ENCODE data around the gene GDAP2. TPM values are rescaled to one million over a fixed set of nuclear protein-coding genes. Genes with fewer than 3 reads are reported as not detected.
"Not testable (repeated sequence)": the region's sequence is repeated elsewhere in the genome, so short reads cannot be mapped to it uniquely, and the experiment has no call there.

The GDAP2 gene
- total RNA-seq = 18.0 and 21.2 TPM in 2 replicates

DNA sequence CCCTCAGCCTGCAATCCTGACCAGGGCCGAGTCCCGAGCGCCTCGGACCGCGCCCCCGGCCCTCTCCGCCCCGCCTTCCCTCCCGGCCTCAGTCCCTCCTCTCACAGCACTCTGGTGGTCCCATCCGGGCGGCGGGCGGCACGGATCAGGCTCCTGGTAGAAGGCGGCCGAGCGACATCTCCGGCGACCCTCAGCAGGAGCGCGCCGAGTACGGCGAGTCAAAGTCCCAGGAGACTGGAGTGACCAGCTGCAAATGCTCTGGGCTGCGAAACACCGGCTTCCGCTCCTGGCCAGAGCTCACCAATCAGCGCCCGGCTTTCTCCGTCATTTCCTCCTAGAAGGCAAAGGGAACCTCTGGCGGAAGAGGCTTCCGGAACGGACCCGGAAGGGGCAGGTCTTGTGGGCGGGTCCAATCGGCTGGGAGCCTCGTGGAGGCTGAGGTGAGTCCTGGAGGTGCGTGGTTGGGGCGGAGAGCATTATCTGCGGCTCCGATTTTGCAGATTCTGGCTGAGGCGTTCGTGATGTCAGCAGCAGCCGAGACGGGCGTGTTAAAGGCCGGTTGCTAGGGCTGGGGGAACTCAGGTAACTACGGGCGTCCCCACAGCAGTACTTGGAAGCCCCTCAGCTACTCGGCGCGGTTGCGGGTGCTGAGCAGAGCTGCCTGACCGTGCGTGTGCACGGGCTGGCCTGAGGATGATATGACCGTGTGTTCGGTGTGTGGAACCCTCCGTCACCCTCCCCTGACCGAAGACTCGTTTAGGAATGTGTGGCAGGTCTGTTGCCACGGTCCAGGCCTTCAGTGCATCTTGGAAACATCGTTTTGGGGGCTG is at the start of gene GDAP2, which contains the start of gene WDR3:
GDAP2 (minus strand) TSS at position 279 of the 830 bp plus-strand sequence. CDS start 9,264 bp downstream, outside the sequence.
WDR3 (plus strand) TSS at position 397 of the 830 bp plus-strand sequence. CDS start 3,581 bp downstream, outside the sequence.
- peak; percentile 87 for DNase-seq (ENCODE audit: extremely low read depth, low read depth, low spot score)

- no peak for DNase-seq (ENCODE audit: extremely low read depth, low read depth, low spot score)
Measured at GRCh38 chr1:117976381-117976780, 47.0 kb upstream of the GDAP2 start.

DNA sequence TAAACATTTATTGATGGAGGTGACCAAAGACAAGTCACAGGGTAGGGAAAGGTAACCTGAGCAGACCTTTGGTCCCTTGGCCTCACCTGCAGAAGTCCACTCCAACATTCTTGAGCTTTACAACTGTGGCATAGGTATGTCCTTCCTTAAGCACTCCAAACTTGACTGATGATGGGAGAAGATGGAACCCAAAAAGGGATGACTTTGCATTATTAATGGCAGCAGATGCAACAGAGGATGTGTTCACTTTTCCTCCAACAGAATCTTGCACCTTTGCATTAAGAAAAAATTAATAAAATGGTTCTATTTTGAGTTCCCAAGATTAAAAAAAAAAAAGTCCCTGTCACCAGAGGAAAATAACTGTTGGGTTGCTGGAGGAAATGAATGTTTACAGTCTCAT is 42.4 kb upstream of the GDAP2 start:
- no peak for DNase-seq (ENCODE audit: extremely low read depth, low read depth, low spot score)

GRCh38 chr1:117970252-117970651 is 40.8 kb upstream of the GDAP2 start:
- DNase-seq (ENCODE audit: extremely low read depth, low read depth, low spot score) = no peak

- DNase-seq (ENCODE audit: extremely low read depth, low read depth, low spot score) = no peak
Measured at GRCh38 chr1:117967881-117968280, 38.5 kb upstream of the GDAP2 start.

DNA sequence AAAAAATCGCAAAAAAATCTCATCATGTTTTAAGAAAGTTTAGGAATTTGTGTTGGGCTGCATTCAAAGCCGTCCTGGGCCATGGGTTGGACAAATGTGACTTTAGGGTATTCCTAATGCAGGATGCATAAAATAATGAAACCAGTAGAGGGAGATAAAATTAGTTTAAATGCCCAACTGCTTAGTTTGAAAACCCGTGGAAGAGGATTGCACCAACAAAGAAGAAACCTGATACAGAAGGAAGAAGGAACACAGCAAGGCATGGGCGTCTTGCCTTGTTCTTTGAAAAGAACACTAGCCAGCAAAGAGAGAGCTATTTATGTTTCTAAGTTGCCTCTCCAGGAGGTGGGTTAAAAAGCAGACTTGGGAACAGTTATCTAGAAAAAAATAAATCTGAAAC is 38.1 kb upstream of the GDAP2 start:
- DNase-seq (ENCODE audit: extremely low read depth, low read depth, low spot score) = no peak

DNA sequence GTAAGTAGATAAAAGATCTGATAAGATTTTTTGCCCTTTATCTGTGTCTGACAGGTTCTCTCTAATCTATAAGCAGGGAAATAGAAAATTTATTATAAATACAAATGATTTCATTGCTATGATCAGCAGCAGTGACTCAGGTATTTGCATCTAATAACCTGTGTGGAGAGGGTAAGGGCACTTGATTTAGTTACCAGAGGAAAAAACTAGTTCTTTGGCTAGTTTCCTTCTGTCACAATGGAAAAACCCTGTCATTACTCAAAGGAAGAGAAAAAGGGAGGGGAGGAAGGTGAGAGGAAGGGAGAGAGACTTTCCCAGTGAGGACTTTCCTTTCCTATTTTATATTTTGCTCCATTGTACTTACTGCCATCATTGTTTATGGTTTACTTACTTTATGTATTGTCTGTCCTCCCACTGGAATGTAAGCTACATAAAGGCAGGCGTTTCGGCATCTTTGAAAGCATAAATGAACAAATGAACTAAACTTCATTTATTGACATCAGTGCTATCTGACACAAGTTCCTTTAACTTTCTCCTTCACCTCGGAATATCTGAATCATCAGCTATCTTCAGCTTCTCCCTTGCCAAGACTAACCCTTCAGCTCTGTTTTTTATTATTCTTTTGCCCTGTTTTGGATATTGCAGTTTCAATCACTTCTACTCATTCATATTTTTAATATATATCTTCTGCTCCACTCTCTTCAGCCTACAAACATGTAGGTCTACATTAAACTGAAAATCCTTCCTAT is 35.0 kb upstream of the GDAP2 start:
- no peak for DNase-seq (ENCODE audit: extremely low read depth, low read depth, low spot score)

DNA sequence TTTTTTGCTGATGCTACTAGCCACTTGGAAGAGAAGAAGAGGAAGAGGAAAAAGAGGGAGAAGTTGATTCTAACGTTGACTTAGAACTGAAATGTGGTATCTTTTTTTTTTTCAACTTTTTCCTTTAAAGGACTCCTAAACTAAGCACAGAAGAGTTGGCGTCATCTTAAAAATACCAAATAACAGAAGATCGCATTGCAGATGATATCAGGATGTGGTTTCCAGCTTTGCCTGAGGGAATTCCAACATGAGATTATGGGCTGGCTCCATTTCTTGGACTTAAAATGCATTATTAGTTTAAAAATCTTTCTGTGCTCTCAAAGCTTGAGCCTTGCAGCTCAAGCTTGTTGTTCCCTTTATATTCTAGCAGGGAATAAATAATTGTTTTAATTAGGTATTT is 29.9 kb upstream of the GDAP2 start:
- DNase-seq (ENCODE audit: extremely low read depth, low read depth, low spot score) = no peak

DNA sequence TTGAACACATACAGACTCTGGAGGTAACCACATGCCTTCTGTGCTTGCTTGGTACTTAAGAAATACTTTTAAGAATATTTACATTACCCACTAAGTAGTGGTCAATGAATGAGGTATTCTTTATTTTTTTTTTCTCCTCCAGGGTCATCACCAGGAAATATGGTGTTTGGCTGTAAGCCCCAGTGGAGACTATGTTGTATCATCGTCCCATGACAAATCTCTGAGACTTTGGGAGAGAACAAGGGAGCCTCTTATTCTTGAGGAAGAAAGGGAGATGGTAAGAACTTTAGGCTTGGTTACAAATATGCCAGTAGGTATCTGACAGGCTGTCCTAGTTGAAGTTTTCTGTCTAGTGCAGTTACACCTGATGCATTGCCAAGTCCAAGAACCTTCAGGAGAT is 23.0 kb upstream of the GDAP2 start:
- no peak for DNase-seq (ENCODE audit: extremely low read depth, low read depth, low spot score)

GRCh38 chr1:117942293-117942692 is 12.9 kb upstream of the GDAP2 start:
- no peak for DNase-seq (ENCODE audit: extremely low read depth, low read depth, low spot score)

- no peak for DNase-seq (ENCODE audit: extremely low read depth, low read depth, low spot score)
Measured at GRCh38 chr1:117933769-117934168, 4.3 kb upstream of the GDAP2 start.

- DNase-seq (ENCODE audit: extremely low read depth, low read depth, low spot score) = no peak
Measured at GRCh38 chr1:117932576-117932975, 3.2 kb upstream of the GDAP2 start.

DNA sequence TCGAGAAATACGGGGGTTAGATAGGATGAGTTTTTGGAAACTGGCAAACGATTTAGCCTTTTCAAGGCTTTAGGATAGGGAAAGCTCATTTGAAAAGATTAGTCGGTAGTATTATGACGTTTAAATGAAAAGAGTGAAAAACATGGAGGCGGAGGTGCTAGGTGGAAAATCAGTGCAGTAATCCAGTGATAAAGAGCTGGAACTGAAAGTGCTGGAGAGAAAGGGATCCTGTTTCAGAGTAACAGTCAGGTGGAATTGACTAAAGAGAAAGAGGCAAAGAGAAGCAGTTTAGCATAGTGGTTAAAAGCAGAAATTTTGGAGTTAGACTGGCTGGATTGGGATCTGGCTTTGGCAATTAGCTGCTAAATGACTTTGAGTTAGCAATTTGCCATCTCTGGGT is 1.1 kb upstream of the GDAP2 start:
- DNase-seq (ENCODE audit: extremely low read depth, low read depth, low spot score) = no peak

GRCh38 chr1:117930173-117930447 is 689 bp upstream of the GDAP2 start:
- DNase-seq (ENCODE audit: extremely low read depth, low read depth, low spot score) = no peak

DNA sequence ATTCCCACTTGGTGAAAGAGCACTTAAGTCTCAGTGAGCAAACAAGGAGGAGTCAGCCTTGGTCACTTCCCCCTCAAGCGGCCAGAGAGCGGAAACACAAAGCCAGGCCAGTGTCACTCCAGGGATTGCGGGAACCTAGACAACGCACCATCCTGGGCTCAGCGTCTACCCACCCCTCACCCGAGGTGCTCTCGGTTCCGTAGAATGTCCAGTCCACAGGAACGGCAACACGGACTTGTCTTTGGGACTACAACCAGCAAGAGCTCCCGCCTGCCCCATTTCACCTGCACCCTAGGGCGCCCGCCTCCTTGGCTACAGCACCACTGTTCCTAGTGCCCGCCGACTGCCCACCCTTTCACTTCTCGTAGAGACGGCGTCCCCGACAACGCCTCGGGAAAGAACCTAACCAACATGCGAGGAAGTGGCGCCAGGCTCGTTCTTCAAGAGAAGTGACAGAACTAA is 509 bp downstream of the GDAP2 start:
- peak; percentile 23 for DNase-seq (ENCODE audit: extremely low read depth, low read depth, low spot score)

DNA sequence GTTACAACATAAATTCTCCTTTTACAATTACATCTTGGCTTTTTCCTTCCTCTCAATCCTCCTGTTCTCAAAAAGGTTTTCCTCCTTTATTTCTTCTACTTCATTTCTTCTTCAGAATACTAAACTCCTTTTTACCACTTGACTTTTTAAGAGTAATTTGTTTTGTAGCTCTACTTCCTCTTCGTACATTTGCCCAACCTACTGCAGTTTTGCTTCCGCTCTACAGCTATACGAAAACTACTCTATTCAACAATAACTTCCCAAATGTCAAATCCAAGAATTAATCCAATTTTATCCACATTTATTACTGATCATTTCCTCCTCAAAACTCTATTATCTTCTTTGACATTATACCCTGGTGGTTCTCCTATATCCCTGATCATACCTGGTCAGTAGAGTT is 3.4 kb downstream of the GDAP2 start:
- no peak for DNase-seq (ENCODE audit: extremely low read depth, low read depth, low spot score)

GRCh38 chr1:117922717-117923116 is 6.7 kb downstream of the GDAP2 start:
- DNase-seq (ENCODE audit: extremely low read depth, low read depth, low spot score) = not testable (repeated sequence)

DNA sequence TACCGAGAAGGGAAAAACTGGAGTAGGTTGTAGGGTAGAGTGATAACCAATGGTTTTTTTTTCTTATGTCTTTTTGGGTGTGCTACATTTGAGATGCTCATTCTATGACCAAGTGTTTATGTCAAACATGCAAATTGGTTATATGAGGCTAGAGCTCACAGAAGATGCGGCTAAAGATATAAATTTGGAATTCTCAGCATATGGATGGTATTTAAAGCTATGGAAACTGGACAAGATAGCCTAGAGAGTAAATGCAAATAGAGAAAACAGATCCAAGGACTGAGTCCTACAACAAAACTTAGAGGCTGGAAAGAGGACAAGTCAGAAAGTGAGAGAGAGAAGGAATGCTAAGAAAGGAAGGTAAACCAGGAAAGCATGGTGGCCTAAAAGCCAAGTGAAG is 7.4 kb downstream of the GDAP2 start:
- no peak for DNase-seq (ENCODE audit: extremely low read depth, low read depth, low spot score)

- no peak for DNase-seq (ENCODE audit: extremely low read depth, low read depth, low spot score)
Measured at GRCh38 chr1:117919376-117919775, 10.0 kb downstream of the GDAP2 start.

- DNase-seq (ENCODE audit: extremely low read depth, low read depth, low spot score) = no peak
Measured at GRCh38 chr1:117911051-117911450, 18.4 kb downstream of the GDAP2 start.

DNA sequence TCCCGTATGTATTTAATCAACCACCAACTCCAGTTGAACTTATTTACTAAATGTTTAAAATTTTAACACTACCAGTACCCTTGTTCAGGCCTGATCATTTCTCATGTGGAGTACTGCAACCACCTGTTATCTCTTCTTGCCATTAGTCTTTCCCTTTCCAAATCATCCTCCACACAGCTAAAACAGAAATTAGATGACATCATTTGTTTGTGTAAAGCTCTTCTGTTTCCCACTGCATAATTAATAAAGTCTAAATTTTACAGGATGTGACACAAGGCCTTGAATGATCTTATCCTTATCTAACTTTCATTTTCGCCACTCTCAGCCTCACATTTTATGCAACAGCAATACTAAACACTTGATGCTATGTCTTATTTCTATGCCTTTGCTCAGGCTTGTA is 24.4 kb downstream of the GDAP2 start:
- DNase-seq (ENCODE audit: extremely low read depth, low read depth, low spot score) = no peak

DNA sequence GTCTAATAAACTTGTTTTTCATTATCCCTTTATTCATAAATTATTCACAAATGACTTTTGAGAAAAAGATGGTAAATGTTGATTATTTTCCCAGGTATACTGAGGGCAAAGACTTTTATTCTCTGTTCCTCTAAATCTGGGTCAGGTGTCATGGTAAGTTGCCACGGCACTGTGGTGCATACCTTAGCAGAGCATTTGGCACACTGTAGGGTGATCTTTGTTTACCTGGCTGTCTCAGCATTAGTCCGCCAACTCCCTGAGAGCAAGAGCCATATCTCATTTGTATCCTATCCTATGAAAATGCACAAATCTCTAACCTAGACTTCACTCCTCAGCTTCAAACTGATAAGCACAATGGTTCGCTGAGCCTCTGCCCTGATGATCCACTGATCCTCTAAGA is 24.9 kb downstream of the GDAP2 start:
- no peak for DNase-seq (ENCODE audit: extremely low read depth, low read depth, low spot score)
